Glomerular endothelial cell (primary cell): ENCODE measurements around the gene TEFM. TPM values are rescaled to one million over a fixed set of nuclear protein-coding genes. Genes with fewer than 3 reads are reported as not detected.
"Not testable (repeated sequence)": the region's sequence is repeated elsewhere in the genome, so short reads cannot be mapped to it uniquely, and the experiment has no call there.

Experiments used
- DNase-seq: peaks from one replicate; pipeline ENCODE4 v3.0.0-alpha.2; 2011; ENCODE audit warnings: low read depth, low spot score; ENCODE audit errors: extremely low read depth
- total RNA-seq: library from RNA; depleted of rRNA; stranded (reverse); fragments of >200 nt; gene quantifications from 2 replicates; pipeline ENCODE4 v1.2.3, GENCODE V29; 2015

The TEFM gene
- total RNA-seq, 1 donor from 2014 or later, result 15.3 TPM

- DNase-seq, result no peak
These were observed 15.6 kb upstream of the TEFM start, which contains the start of gene ADAP2 for GRCh38 chr17:30921544-30922196. TSS of gene ADAP2 (plus strand) at chr17:30921945. CDS start at chr17:30922015, 70 bp downstream.

GRCh38 chr17:30920683-30921543, 14.9 kb upstream of the TEFM start:
- DNase-seq, result no peak

- no peak for DNase-seq
These were observed 14.2 kb upstream of the TEFM start for GRCh38 chr17:30920282-30920681.

- no peak for DNase-seq
These were observed 11.0 kb upstream of the TEFM start for GRCh38 chr17:30917050-30917449.

GRCh38 chr17:30915833-30916611, 10.0 kb upstream of the TEFM start:
- DNase-seq, result no peak

- DNase-seq, result no peak
These were observed 7.9 kb upstream of the TEFM start for GRCh38 chr17:30913955-30914354.

GRCh38 chr17:30910151-30910550, 4.1 kb upstream of the TEFM start:
- not testable (repeated sequence) for DNase-seq

GRCh38 chr17:30908717-30909420, 2.8 kb upstream of the TEFM start:
- DNase-seq, result no peak

GRCh38 chr17:30905742-30906100, 317 bp downstream of the TEFM start:
- DNase-seq, result no peak

GRCh38 chr17:30897311-30897710, 8.7 kb downstream of the TEFM start:
- no peak for DNase-seq

GRCh38 chr17:30894236-30894635, 11.8 kb downstream of the TEFM start:
- DNase-seq, result no peak

- DNase-seq, result no peak
These were observed 19.9 kb downstream of the TEFM start for GRCh38 chr17:30886187-30886586.

- DNase-seq, result no peak
These were observed 37.0 kb downstream of the TEFM start for GRCh38 chr17:30869005-30869404.

- DNase-seq, result no peak
These were observed 41.4 kb downstream of the TEFM start for GRCh38 chr17:30864636-30865035.

GRCh38 chr17:30858556-30859250, 47.3 kb downstream of the TEFM start:
- no peak for DNase-seq

GRCh38 chr17:30854146-30854545, 51.9 kb downstream of the TEFM start:
- no peak for DNase-seq
